ENCODE data around the gene PRMT3.

- TF ChIP-seq, protein P1, sequence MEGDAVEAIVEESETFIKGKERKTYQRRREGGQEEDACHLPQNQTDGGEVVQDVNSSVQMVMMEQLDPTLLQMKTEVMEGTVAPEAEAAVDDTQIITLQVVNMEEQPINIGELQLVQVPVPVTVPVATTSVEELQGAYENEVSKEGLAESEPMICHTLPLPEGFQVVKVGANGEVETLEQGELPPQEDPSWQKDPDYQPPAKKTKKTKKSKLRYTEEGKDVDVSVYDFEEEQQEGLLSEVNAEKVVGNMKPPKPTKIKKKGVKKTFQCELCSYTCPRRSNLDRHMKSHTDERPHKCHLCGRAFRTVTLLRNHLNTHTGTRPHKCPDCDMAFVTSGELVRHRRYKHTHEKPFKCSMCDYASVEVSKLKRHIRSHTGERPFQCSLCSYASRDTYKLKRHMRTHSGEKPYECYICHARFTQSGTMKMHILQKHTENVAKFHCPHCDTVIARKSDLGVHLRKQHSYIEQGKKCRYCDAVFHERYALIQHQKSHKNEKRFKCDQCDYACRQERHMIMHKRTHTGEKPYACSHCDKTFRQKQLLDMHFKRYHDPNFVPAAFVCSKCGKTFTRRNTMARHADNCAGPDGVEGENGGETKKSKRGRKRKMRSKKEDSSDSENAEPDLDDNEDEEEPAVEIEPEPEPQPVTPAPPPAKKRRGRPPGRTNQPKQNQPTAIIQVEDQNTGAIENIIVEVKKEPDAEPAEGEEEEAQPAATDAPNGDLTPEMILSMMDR (conservative IDR thresholded peaks at IDR 0.05; ENCODE audit: low read depth, low read length), result no peak
- TF ChIP-seq RFX5 (IDR thresholded peaks at IDR 0.05; ENCODE audit: low read depth, low read length), result no peak
Measured at GRCh38 chr11:20544603-20545237, 157.2 kb downstream of the PRMT3 start.
